ENCODE data around the gene CACNG4. TPM values are rescaled to one million over a fixed set of nuclear protein-coding genes. Genes with fewer than 3 reads are reported as not detected.

Gene CACNG4
- total and polyA plus RNA-seq, 4 experiments from 2014 or later, result not detected

GRCh38 chr17:66923886-66924285, 40.6 kb upstream of the CACNG4 start:
- intact Hi-C loops (cut with micrococcal nuclease), result no loop called here
- DNase-seq, result no peak
- Mint-ChIP-seq H3K4me3 (no peak overlapping the region), H3K4me1 (no peaks in the 10 kb centered on the region), H3K27me3 (peaks cover 31 to 35% of the 10 kb centered on the region in 2 donors), H3K9me3 (peaks cover 0 to 12% (median 7%) of the 10 kb centered on the region in 8 donors), H3K27ac (no peak overlapping the region), H3K36me3 (no peaks in the 10 kb centered on the region)
- Histone ChIP-seq H3K9me3 (ENCODE audit: control insufficient read depth in 1 of 2, low read length in 2 of 2) (no peaks in the 10 kb centered on the region), H3K4me1 (ENCODE audit: insufficient read depth, low read length) (no peaks in the 10 kb centered on the region), H3K27ac (ENCODE audit: low read depth, low read length) (no peak overlapping the region), H3K4me3 (ENCODE audit: low read length in 2 of 2) (no peak overlapping the region), H3K27me3 (ENCODE audit: insufficient read depth, low read length) (no peaks in the 10 kb centered on the region), H3K36me3 (ENCODE audit: insufficient read depth, low read length) (no peaks in the 10 kb centered on the region)
- POLR2A ChIA-PET (ENCODE audit: partially characterized antibody), result no interaction called here
- CTCF ChIA-PET (ENCODE audit: partially characterized antibody), result no interaction called here

GRCh38 chr17:66925811-66926500, 38.6 kb upstream of the CACNG4 start:
- ChIA-PET POLR2A (ENCODE audit: partially characterized antibody) (no interaction called here), CTCF (ENCODE audit: partially characterized antibody) (no interaction called here)
- Mint-ChIP-seq H3K27me3 (peaks cover 36 to 39% of the 10 kb centered on the region in 2 donors), H3K4me1 (peaks cover 0 to under 1% (median 0%) of the 10 kb centered on the region in 4 donors), H3K36me3 (no peaks in the 10 kb centered on the region), H3K4me3 (no peak overlapping the region), H3K9me3 (peaks cover 0 to 10% (median 7%) of the 10 kb centered on the region in 8 donors), H3K27ac (no peak overlapping the region)
- Histone ChIP-seq H3K36me3 (ENCODE audit: insufficient read depth, low read length) (no peaks in the 10 kb centered on the region), H3K9me3 (ENCODE audit: control insufficient read depth in 1 of 2, low read length in 2 of 2) (no peaks in the 10 kb centered on the region), H3K4me3 (ENCODE audit: low read length in 2 of 2) (no peak overlapping the region), H3K27me3 (ENCODE audit: insufficient read depth, low read length) (no peaks in the 10 kb centered on the region), H3K27ac (ENCODE audit: low read depth, low read length) (no peak overlapping the region), H3K4me1 (ENCODE audit: insufficient read depth, low read length) (no peaks in the 10 kb centered on the region)
- intact Hi-C loops (cut with micrococcal nuclease), result no loop called here
- no peak for DNase-seq

DNA sequence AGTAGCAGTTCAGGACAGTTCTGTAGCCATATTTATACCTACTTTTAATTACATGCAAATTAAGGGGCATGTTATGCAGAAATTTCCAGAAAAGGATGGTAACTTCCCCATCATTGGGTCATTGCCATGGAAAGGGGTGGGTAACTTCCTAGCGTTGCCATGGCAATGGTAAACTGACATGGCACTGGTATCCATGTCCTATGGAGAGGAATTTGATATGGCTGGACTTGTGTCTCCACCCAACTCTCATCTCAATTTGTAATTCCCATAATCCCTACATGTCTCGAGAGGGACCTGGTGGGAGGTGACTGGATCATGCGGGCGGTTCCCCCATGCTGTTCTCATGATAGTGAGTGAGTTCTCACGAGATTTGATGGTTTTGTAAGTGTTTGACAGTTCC, 35.6 kb upstream of the CACNG4 start:
- Histone ChIP-seq H3K4me3 (ENCODE audit: low read length in 2 of 2) (no peak overlapping the region), H3K27me3 (ENCODE audit: insufficient read depth, low read length) (no peaks in the 10 kb centered on the region), H3K36me3 (ENCODE audit: insufficient read depth, low read length) (no peaks in the 10 kb centered on the region), H3K9me3 (ENCODE audit: control insufficient read depth in 1 of 2, low read length in 2 of 2) (no peaks in the 10 kb centered on the region), H3K27ac (ENCODE audit: low read depth, low read length) (no peak overlapping the region), H3K4me1 (ENCODE audit: insufficient read depth, low read length) (no peaks in the 10 kb centered on the region)
- CTCF ChIA-PET (ENCODE audit: partially characterized antibody), result no interaction called here
- H3K36me3 Mint-ChIP-seq, result no peaks in the 10 kb centered on the region
- peaks cover 27 to 32% of the 10 kb centered on the region in 2 donors for H3K27me3 Mint-ChIP-seq
- no peaks in the 10 kb centered on the region for H3K9me3 Mint-ChIP-seq
- DNase-seq, result no peak
- intact Hi-C loops (cut with micrococcal nuclease), result no loop called here
- peaks cover 0 to 3% (median 0%) of the 10 kb centered on the region in 4 donors for H3K4me1 Mint-ChIP-seq
- POLR2A ChIA-PET (ENCODE audit: partially characterized antibody), result no interaction called here
- H3K27ac Mint-ChIP-seq, result no peak overlapping the region
- no peak overlapping the region for H3K4me3 Mint-ChIP-seq

- CTCF ChIA-PET (ENCODE audit: partially characterized antibody), result no interaction called here
- POLR2A ChIA-PET (ENCODE audit: partially characterized antibody), result no interaction called here
- no peak overlapping the region for H3K27ac Mint-ChIP-seq
These were observed 34.9 kb upstream of the CACNG4 start for GRCh38 chr17:66929591-66929990.

DNA sequence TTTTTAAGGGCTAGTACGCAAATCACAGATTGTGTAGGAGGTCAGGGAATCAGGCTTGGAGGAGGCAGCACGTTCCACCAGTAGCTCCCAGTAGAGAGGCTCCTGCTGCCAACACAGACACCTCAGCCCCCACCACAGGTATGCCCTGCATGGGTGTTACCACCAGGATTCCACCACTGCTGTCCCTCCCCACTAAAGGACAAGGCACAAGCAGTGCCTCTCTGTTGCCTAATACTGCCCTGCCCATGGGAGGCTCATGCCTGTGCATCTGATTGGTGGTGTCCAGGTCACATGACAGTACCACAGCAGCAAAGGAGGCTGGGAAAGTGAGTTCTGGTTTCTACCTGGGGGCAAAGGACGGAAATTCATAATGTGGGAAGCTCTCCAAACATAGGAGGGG, 33.6 kb upstream of the CACNG4 start:
- Mint-ChIP-seq H3K4me1 (peaks cover 0 to 3% (median 0%) of the 10 kb centered on the region in 4 donors), H3K27me3 (peaks cover 21 to 32% of the 10 kb centered on the region in 2 donors), H3K27ac (no peak overlapping the region), H3K9me3 (peaks cover 0 to 6% (median 4%) of the 10 kb centered on the region in 8 donors), H3K36me3 (no peaks in the 10 kb centered on the region), H3K4me3 (no peak overlapping the region)
- Histone ChIP-seq H3K4me3 (ENCODE audit: low read length in 2 of 2) (no peak overlapping the region), H3K27me3 (ENCODE audit: insufficient read depth, low read length) (no peaks in the 10 kb centered on the region), H3K9me3 (ENCODE audit: control insufficient read depth in 1 of 2, low read length in 2 of 2) (no peaks in the 10 kb centered on the region), H3K4me1 (ENCODE audit: insufficient read depth, low read length) (no peaks in the 10 kb centered on the region), H3K27ac (ENCODE audit: low read depth, low read length) (no peak overlapping the region), H3K36me3 (ENCODE audit: insufficient read depth, low read length) (no peaks in the 10 kb centered on the region)
- CTCF ChIA-PET (ENCODE audit: partially characterized antibody), result no interaction called here
- no peak for DNase-seq
- POLR2A ChIA-PET (ENCODE audit: partially characterized antibody), result no interaction called here
- intact Hi-C loops (cut with micrococcal nuclease), result no loop called here

More at GRCh38 chr17:66929591-66929990, 34.9 kb upstream of the CACNG4 start:
- no peak overlapping the region for H3K27ac ChIP-seq (ENCODE audit: low read depth, low read length)
- no peaks in the 10 kb centered on the region for H3K9me3 ChIP-seq (ENCODE audit: control insufficient read depth in 1 of 2, low read length in 2 of 2)
- Mint-ChIP-seq H3K4me1 (peaks cover 0 to 3% (median 0%) of the 10 kb centered on the region in 4 donors), H3K4me3 (no peak overlapping the region), H3K9me3 (peaks cover 0 to under 1% (median 0%) of the 10 kb centered on the region in 8 donors), H3K36me3 (no peaks in the 10 kb centered on the region), H3K27me3 (peaks cover 25 to 30% of the 10 kb centered on the region in 2 donors)
- intact Hi-C loops (cut with micrococcal nuclease), result no loop called here
- H3K4me3 ChIP-seq (ENCODE audit: low read length in 2 of 2), result no peak overlapping the region
- no peaks in the 10 kb centered on the region for H3K36me3 ChIP-seq (ENCODE audit: insufficient read depth, low read length)
- no peaks in the 10 kb centered on the region for H3K4me1 ChIP-seq (ENCODE audit: insufficient read depth, low read length)
- H3K27me3 ChIP-seq (ENCODE audit: insufficient read depth, low read length), result no peaks in the 10 kb centered on the region
- no peak for DNase-seq

GRCh38 chr17:66932311-66932710, 32.2 kb upstream of the CACNG4 start:
- Histone ChIP-seq H3K27me3 (ENCODE audit: insufficient read depth, low read length) (no peaks in the 10 kb centered on the region), H3K36me3 (ENCODE audit: insufficient read depth, low read length) (no peaks in the 10 kb centered on the region), H3K27ac (ENCODE audit: low read depth, low read length) (no peak overlapping the region), H3K9me3 (ENCODE audit: control insufficient read depth in 1 of 2, low read length in 2 of 2) (no peaks in the 10 kb centered on the region), H3K4me3 (ENCODE audit: low read length in 2 of 2) (no peak overlapping the region), H3K4me1 (ENCODE audit: insufficient read depth, low read length) (no peaks in the 10 kb centered on the region)
- no peak for DNase-seq
- Mint-ChIP-seq H3K4me3 (no peak overlapping the region), H3K4me1 (peaks cover 0 to 3% (median 0%) of the 10 kb centered on the region in 4 donors), H3K27ac (no peak overlapping the region), H3K36me3 (no peaks in the 10 kb centered on the region), H3K27me3 (peaks cover 12 to 28% of the 10 kb centered on the region in 2 donors), H3K9me3 (peaks cover 0 to 8% (median 4%) of the 10 kb centered on the region in 8 donors)
- ChIA-PET POLR2A (ENCODE audit: partially characterized antibody) (no interaction called here), CTCF (ENCODE audit: partially characterized antibody) (no interaction called here)
- intact Hi-C loops (cut with micrococcal nuclease), result no loop called here

DNA sequence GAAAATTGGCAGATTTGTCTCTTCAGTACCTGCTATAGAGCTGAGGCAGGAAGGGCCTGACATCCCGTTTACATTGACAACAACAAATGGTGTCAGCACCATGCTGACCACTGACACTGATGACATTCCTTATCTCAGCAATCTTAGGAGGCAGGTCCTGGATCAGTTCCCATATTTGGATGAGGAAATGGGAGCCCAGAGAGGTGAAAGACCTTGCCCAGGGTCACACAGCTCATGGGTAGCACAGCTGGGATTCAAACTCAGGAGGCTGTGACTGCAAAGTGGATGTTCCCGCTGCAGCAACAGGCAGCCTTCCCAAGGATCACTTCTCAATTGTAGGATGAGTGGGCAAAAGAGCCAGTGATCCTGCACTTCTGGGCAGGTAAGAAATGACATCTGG, 30.5 kb upstream of the CACNG4 start:
- CTCF ChIA-PET (ENCODE audit: partially characterized antibody), result no interaction called here

More for the DNA sequence above, 30.5 kb upstream of the CACNG4 start:
- Histone ChIP-seq H3K4me1 (ENCODE audit: insufficient read depth, low read length) (no peaks in the 10 kb centered on the region), H3K36me3 (ENCODE audit: insufficient read depth, low read length) (no peaks in the 10 kb centered on the region), H3K4me3 (ENCODE audit: low read length in 2 of 2) (no peak overlapping the region), H3K27ac (ENCODE audit: low read depth, low read length) (no peak overlapping the region), H3K9me3 (ENCODE audit: control insufficient read depth in 1 of 2, low read length in 2 of 2) (no peaks in the 10 kb centered on the region), H3K27me3 (ENCODE audit: insufficient read depth, low read length) (no peaks in the 10 kb centered on the region)
- Mint-ChIP-seq H3K9me3 (peaks cover 0 to 10% (median 7%) of the 10 kb centered on the region in 8 donors), H3K4me3 (no peak overlapping the region), H3K27me3 (peaks cover 14 to 37% of the 10 kb centered on the region in 2 donors), H3K27ac (no peak overlapping the region), H3K36me3 (no peaks in the 10 kb centered on the region), H3K4me1 (peaks cover 0 to 3% (median 0%) of the 10 kb centered on the region in 4 donors)
- no peak for DNase-seq
- POLR2A ChIA-PET (ENCODE audit: partially characterized antibody), result no interaction called here
- intact Hi-C loops (cut with micrococcal nuclease), result no loop called here

All from CD4-positive, alpha-beta memory T cell (primary cell).